ENCODE results near the gene HCFC2. TPM values are rescaled to one million over a fixed set of nuclear protein-coding genes. Genes with fewer than 3 reads are reported as not detected.
"Not testable (repeated sequence)": the region's sequence is repeated elsewhere in the genome, so short reads cannot be mapped to it uniquely, and the experiment has no call there.

Gene HCFC2
- polyA plus RNA-seq, 3 donors from 2014 or later: 4.4 to 12.1 (median 7.4) TPM

- no peaks in the 10 kb centered on the region for H3K27me3 Mint-ChIP-seq (ENCODE audit: low read depth in 3 of 3)
- no peak for DNase-seq
- peaks cover 0 to 11% (median 5%) of the 10 kb centered on the region in 3 donors for H3K36me3 Mint-ChIP-seq
- H3K4me3 Mint-ChIP-seq: peak overlapping the region in 1 of 5 donors; percentile 28
- H3K9me3 Mint-ChIP-seq: no peaks in the 10 kb centered on the region
- H3K27ac Mint-ChIP-seq: no peak overlapping the region
- H3K4me1 Mint-ChIP-seq: peaks cover 14 to 19% of the 10 kb centered on the region in 2 donors
Measured at GRCh38 chr12:104109446-104110271, 45.3 kb downstream of the HCFC2 start.

DNA sequence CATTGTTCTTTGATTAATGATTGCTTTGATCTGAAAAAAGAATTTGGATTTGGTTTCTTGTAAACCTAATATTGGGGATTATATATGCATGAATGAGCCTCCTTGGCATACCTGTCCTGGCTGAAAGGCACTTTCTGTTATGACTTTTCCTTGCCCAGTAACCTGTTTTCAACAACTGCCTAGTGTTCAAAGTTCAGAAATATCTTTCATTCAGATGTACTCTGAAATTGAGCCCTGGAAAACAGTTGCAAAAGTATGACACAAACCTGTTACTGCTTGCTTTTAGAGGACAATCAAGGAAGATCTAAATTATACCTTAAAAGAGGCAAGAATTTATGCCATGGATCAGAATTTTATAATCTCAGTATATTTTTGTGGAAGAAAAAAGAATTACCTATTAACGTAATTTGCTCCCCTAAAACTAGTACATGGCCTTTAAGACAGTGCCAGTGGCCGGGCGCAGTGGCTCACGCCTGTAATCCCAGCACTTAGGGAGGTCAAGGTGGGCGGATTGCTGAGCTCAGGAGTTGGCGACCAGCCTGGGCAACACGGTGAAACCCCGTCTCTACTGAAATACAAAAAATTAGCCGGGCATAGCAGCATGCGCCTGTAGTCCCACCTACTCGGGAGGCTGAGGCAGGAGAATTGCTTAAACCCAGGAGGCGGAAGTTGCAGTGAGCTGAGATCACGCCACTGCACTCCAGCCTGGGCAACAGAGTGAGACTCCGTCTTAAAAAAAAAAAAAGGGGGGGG is 50.7 kb downstream of the HCFC2 start:
- H3K36me3 Mint-ChIP-seq; DNase-seq; H3K9me3 Mint-ChIP-seq; H3K4me1 Mint-ChIP-seq; H3K27ac Mint-ChIP-seq; H3K4me3 Mint-ChIP-seq; H3K27me3 Mint-ChIP-seq (ENCODE audit: low read depth in 3 of 3): not testable (repeated sequence)

DNA sequence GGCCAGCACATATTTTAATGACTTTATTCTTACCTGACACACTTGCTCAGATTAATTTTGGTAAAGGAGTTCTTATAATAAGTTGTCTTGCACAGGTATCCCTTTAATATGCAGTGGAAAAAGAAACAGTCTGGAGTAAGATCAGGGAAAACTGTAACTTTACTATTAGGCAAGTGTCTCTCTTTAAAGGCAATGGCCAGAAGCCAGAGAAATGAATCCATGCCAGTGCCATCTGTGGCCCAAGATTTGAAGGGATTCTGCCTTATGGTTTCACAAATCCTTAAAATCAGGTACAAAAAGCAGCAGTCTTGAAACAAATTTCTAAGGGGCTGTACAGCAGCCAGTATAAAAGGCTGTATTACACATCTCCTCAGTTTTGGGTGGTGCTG is 51.2 kb downstream of the HCFC2 start:
- Mint-ChIP-seq H3K4me3 (no peak overlapping the region), H3K36me3 (peaks cover 0 to 13% (median 4%) of the 10 kb centered on the region in 3 donors), H3K4me1 (peaks cover 4 to 7% of the 10 kb centered on the region in 2 donors), H3K27me3 (ENCODE audit: low read depth in 3 of 3) (peaks cover 0 to 1% (median 0%) of the 10 kb centered on the region in 3 donors), H3K9me3 (no peaks in the 10 kb centered on the region), H3K27ac (peak overlapping the region in 2 of 6 donors; percentile 48 to 61)
- no peak for DNase-seq

DNA sequence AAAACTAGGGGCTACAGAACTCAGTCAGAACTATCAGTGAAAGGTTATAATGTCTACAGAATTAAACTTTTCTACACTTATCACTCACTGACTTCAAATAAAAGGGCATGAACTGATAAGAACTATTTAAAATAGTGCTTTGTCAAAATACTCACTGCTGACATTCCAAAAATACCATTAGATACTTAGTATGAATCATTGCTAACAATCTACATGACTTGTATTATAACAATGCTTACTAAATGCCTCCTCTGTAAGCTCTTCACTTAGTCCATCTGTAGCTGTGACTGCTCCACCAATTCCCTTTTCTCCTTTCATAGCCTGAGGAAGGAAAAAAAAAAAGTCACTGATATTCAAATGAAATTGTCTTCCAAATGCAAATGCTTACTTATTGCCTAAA is 56.7 kb downstream of the HCFC2 start:
- no peak overlapping the region for H3K4me3 Mint-ChIP-seq
- H3K27ac Mint-ChIP-seq: no peak overlapping the region
- no peak for DNase-seq

GRCh38 chr12:104122298-104122697 is 58.0 kb downstream of the HCFC2 start:
- no peak for DNase-seq
- no peak overlapping the region for H3K27ac Mint-ChIP-seq
- no peak overlapping the region for H3K4me3 Mint-ChIP-seq
- H3K27me3 Mint-ChIP-seq (ENCODE audit: low read depth in 3 of 3): peaks cover 0 to 1% (median 0%) of the 10 kb centered on the region in 3 donors
- peaks cover 0 to 6% of the 10 kb centered on the region in 2 donors for H3K4me1 Mint-ChIP-seq
- peaks cover 20 to 30% (median 23%) of the 10 kb centered on the region in 3 donors for H3K36me3 Mint-ChIP-seq
- H3K9me3 Mint-ChIP-seq: no peaks in the 10 kb centered on the region

More for the DNA sequence above, 56.7 kb downstream of the HCFC2 start:
- Mint-ChIP-seq H3K27me3 (ENCODE audit: low read depth in 3 of 3) (peaks cover 0 to 1% (median 0%) of the 10 kb centered on the region in 3 donors), H3K36me3 (peaks cover 14 to 24% (median 17%) of the 10 kb centered on the region in 3 donors), H3K4me1 (no peaks in the 10 kb centered on the region), H3K9me3 (no peaks in the 10 kb centered on the region)

DNA sequence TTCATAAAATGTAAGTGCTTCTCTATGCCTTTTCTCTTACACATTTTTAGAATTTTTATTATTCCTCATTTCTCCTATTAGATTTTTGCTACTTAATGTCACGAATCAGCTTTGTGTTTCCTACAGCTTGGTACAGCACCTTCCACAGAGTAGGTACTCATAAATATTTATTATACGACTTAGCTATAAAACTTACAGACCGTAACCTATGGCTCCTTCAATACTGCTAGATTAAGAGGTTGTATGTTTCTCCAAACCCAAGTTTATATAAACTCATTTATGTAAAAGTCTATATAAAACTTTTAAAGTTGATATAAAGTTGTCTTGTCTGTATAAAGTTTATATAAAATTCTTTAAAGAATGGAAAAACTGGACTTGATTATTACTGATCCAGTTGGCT is 62.2 kb downstream of the HCFC2 start:
- DNase-seq: no peak
- no peaks in the 10 kb centered on the region for H3K9me3 Mint-ChIP-seq
- peak overlapping the region in 2 of 6 donors; percentile 5 to 44 for H3K27ac Mint-ChIP-seq
- H3K36me3 Mint-ChIP-seq: peaks cover 20 to 22% (median 20%) of the 10 kb centered on the region in 3 donors
- H3K4me1 Mint-ChIP-seq: peaks cover 5 to 34% of the 10 kb centered on the region in 2 donors
- H3K4me3 Mint-ChIP-seq: no peak overlapping the region
- no peaks in the 10 kb centered on the region for H3K27me3 Mint-ChIP-seq (ENCODE audit: low read depth in 3 of 3)

- Mint-ChIP-seq H3K4me1 (peaks cover 13 to 43% of the 10 kb centered on the region in 2 donors), H3K4me3 (no peak overlapping the region), H3K9me3 (no peaks in the 10 kb centered on the region), H3K27ac (peak overlapping the region in 1 of 6 donors; percentile 30), H3K27me3 (ENCODE audit: low read depth in 3 of 3) (peaks cover 0 to 2% (median 0%) of the 10 kb centered on the region in 3 donors), H3K36me3 (peaks cover 9 to 23% (median 22%) of the 10 kb centered on the region in 3 donors)
- DNase-seq: no peak
Measured at GRCh38 chr12:104130760-104131159, 66.4 kb downstream of the HCFC2 start.

GRCh38 chr12:104131609-104132008 is 67.3 kb downstream of the HCFC2 start:
- Mint-ChIP-seq H3K36me3 (peaks cover under 1 to 15% (median 14%) of the 10 kb centered on the region in 3 donors), H3K4me1 (peaks cover 20 to 37% of the 10 kb centered on the region in 2 donors), H3K27ac (no peak overlapping the region), H3K4me3 (no peak overlapping the region), H3K9me3 (no peaks in the 10 kb centered on the region), H3K27me3 (ENCODE audit: low read depth in 3 of 3) (peaks cover 0 to 2% (median 0%) of the 10 kb centered on the region in 3 donors)
- DNase-seq: no peak

DNA sequence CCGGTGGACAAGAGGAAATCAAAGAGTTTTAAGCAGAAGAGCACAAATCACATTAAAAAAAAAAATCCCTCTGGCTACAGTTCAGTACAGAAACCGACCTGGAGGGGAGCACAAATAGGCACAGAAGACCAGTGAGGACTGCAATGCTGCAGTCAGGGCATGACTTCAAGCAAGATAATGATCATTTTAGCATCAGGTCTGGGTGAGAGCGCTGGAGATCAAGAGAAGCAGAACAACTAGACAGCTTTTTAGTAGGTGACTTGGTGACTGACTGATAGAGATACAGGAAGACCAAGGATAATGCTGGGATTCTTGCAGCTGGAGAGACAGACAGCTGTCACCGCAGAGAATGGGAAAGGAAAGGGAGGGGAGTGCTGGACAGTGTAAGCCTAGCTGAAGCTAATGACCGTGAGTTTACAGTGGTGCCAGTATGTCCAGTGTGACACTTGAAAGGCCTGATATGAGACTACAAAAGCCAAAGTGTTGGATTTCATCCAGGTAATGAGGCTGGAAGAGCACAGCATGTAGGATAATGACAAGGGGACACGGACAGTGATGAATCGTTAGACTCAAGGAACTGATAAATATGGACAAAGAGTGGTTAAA is 68.1 kb downstream of the HCFC2 start:
- Mint-ChIP-seq H3K4me1 (peaks cover 27 to 37% of the 10 kb centered on the region in 2 donors), H3K27ac (peak overlapping the region in 1 of 6 donors; percentile 12), H3K36me3 (peaks cover 0 to 15% (median 14%) of the 10 kb centered on the region in 3 donors), H3K9me3 (no peaks in the 10 kb centered on the region), H3K27me3 (ENCODE audit: low read depth in 3 of 3) (peaks cover 2 to 9% (median 2%) of the 10 kb centered on the region in 3 donors), H3K4me3 (no peak overlapping the region)
- DNase-seq: no peak

DNA sequence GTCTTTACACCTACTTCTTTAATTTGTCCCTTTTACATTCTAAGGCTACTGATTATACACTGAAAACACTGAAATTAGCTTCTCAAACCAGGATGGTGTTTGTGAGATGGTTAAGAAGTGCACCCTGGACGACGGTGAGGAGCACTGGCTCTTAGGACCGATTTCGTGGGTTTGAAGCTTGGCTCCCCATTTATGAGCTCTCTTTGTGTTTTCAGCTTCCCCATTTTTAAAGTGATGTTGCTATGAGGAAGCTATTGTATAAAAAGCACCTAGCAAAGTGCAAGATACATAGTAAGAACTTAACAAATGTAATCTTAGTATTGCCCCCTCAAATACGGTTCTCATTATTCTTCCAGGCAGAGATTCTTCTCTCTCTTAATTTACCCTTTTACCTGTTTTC is 69.0 kb downstream of the HCFC2 start:
- no peak for DNase-seq
- Mint-ChIP-seq H3K36me3 (peaks cover 0 to 14% (median 10%) of the 10 kb centered on the region in 3 donors), H3K27ac (no peak overlapping the region), H3K27me3 (ENCODE audit: low read depth in 3 of 3) (peaks cover 2 to 9% (median 2%) of the 10 kb centered on the region in 3 donors), H3K4me1 (peaks cover 27 to 37% of the 10 kb centered on the region in 2 donors), H3K9me3 (no peaks in the 10 kb centered on the region), H3K4me3 (no peak overlapping the region)

DNA sequence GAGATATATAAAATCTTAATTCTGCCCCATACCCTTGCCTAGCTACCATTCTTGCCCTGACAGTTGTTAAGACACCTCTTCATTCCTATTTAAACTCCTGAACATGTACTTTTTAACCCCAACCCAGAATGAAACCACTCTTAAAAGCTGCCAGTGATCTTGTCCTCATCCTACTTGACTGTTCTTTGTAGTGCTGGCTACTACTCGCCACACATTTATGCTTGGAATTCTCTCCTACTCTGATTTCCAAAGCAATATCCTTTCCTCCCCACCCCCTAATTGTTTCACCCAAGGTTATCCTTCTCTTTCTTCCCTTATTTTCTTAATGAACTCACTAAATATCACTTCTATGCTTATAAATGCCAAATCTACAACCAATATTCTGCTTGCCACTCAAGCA is 69.5 kb downstream of the HCFC2 start:
- H3K27me3 Mint-ChIP-seq (ENCODE audit: low read depth in 3 of 3): peaks cover 2 to 12% (median 3%) of the 10 kb centered on the region in 3 donors
- H3K36me3 Mint-ChIP-seq: peaks cover 0 to 13% (median 10%) of the 10 kb centered on the region in 3 donors
- no peak for DNase-seq
- H3K27ac Mint-ChIP-seq: no peak overlapping the region
- no peaks in the 10 kb centered on the region for H3K9me3 Mint-ChIP-seq
- H3K4me1 Mint-ChIP-seq: peaks cover 27 to 36% of the 10 kb centered on the region in 2 donors
- no peak overlapping the region for H3K4me3 Mint-ChIP-seq

DNA sequence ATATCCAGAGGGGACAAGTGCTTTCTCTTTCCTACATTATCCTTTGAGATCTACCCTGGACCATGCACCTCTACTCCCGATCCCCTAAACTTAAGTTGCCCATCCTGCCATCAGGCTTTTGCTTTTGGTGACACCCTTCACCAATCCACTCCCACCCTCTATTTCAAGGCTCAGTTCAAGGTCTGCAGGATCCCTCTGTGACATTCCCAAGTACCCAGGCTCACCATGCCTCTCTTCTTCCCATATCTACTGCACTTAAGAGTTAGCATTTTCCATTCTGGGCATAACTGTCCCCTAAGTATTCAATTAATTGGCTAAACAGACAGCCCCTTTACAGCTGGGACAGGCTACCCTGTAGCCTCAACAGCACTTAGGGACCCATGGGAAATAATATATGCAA is 70.6 kb downstream of the HCFC2 start:
- Mint-ChIP-seq H3K27me3 (ENCODE audit: low read depth in 3 of 3) (peaks cover 2 to 15% (median 3%) of the 10 kb centered on the region in 3 donors), H3K36me3 (peaks cover 0 to 8% (median 7%) of the 10 kb centered on the region in 3 donors), H3K27ac (no peak overlapping the region), H3K4me1 (peaks cover 25 to 26% of the 10 kb centered on the region in 2 donors), H3K9me3 (no peaks in the 10 kb centered on the region), H3K4me3 (no peak overlapping the region)
- DNase-seq: no peak

GRCh38 chr12:104136577-104136976 is 72.2 kb downstream of the HCFC2 start:
- peaks cover 0 to 8% (median 7%) of the 10 kb centered on the region in 3 donors for H3K36me3 Mint-ChIP-seq
- peak overlapping the region; percentile 89 to 92 (median 91) for H3K4me3 Mint-ChIP-seq
- H3K27ac Mint-ChIP-seq: peak overlapping the region; percentile 76 to 90 (median 84)
- H3K9me3 Mint-ChIP-seq: no peaks in the 10 kb centered on the region
- peaks cover 2 to 15% (median 3%) of the 10 kb centered on the region in 3 donors for H3K27me3 Mint-ChIP-seq (ENCODE audit: low read depth in 3 of 3)
- DNase-seq: no peak
- peaks cover 9 to 22% of the 10 kb centered on the region in 2 donors for H3K4me1 Mint-ChIP-seq

Data from immature natural killer cell (primary cell).